H1 (cell line): ENCODE measurements around the gene RPS6KA2. TPM values are rescaled to one million over a fixed set of nuclear protein-coding genes. Genes with fewer than 3 reads are reported as not detected.

Experiments
- CTCF ChIA-PET: fragments of 300-600 bp; sonication (Branson Sonifier 250); formaldehyde crosslinking; loops from one replicate; lab custom pipeline; 2021; ENCODE audit not compliant: partially characterized antibody; lab: Charles Lee
- POLR2A ChIA-PET: fragments of 300-600 bp; sonication (Branson Sonifier 250); formaldehyde crosslinking; loops from one replicate; lab custom pipeline; 2021; ENCODE audit warnings: inconsistent platforms; ENCODE audit not compliant: partially characterized antibody; lab: Charles Lee
- DNase-seq, 2 experiments: peaks; one replicate each; pipeline versions ENCODE4 v3.0.0 to v3.0.0-alpha.2; 2010 to 2022; ENCODE audit warnings: low spot score in 2 of 2, low read depth in 1 of 2, mixed read lengths in 1 of 2
- FAIRE-seq: peaks from 2 replicates; lab custom pipeline; 2011; peaks lifted over from hg19 to GRCh38; lab: Jason Lieb, UNC
- H2AFZ ChIP-seq: 2 replicates; pipeline ENCODE4 v1.8.1; 2012; ENCODE audit warnings: low read length, inconsistent platforms
- H2AK5ac ChIP-seq: 2 replicates; pipeline ENCODE4 v1.6.1; 2013; ENCODE audit warnings: low read depth, low read length
- H2BK120ac ChIP-seq: replicated peaks from 2 replicates; pipeline ENCODE3; 2013; ENCODE audit warnings: low read depth, low read length, inconsistent platforms
- H2BK12ac ChIP-seq: 2 replicates; pipeline ENCODE4 v1.6.1; 2013; ENCODE audit warnings: low read depth, low read length
- H2BK15ac ChIP-seq: 2 replicates; pipeline ENCODE4 v1.6.1; 2013; ENCODE audit warnings: low read length
- H2BK20ac ChIP-seq: 2 replicates; pipeline ENCODE4 v1.6.1; 2013; ENCODE audit warnings: low read length
- H2BK5ac ChIP-seq: 2 replicates; pipeline ENCODE4 v1.6.1; 2013; ENCODE audit warnings: low read depth, low read length
- H3K14ac ChIP-seq: 2 replicates; pipeline ENCODE4 v1.6.1; 2013; ENCODE audit warnings: inconsistent platforms; ENCODE audit not compliant: insufficient read length
- H3K18ac ChIP-seq: 2 replicates; pipeline ENCODE4 v1.6.1; 2013; ENCODE audit warnings: low read length; ENCODE audit errors: extremely low read depth
- H3K23ac ChIP-seq: 2 replicates; pipeline ENCODE4 v1.6.1; 2013; ENCODE audit warnings: inconsistent platforms; ENCODE audit not compliant: insufficient read length
- H3K23me2 ChIP-seq: 2 replicates; pipeline ENCODE4 v1.6.1; 2013; ENCODE audit warnings: low read depth, low read length
- H3K27ac ChIP-seq: 2 replicates; pipeline ENCODE4 v1.6.1; 2011; ENCODE audit warnings: low read depth, low read length, inconsistent platforms
- H3K27me3 ChIP-seq, 4 experiments: replicated peaks in 1 of 4; 1 replicate in 1 of 4; 2 replicates in 3 of 4; pipeline versions ENCODE4 v1.6.1 to v1.8.1; 2011 to 2013; ENCODE audit warnings: low read length in 3 of 4, mild to moderate bottlenecking in 3 of 4, inconsistent platforms in 2 of 4, mixed read lengths in 2 of 4, moderate library complexity in 1 of 4; ENCODE audit not compliant: control insufficient read depth in 3 of 4, insufficient read depth in 3 of 4; ENCODE audit errors: extremely low read depth in 1 of 4
- H3K36me3 ChIP-seq, 4 experiments: 2 replicates each; pipeline versions ENCODE4 v1.6.1 to v1.8.1; 2011 to 2013; ENCODE audit warnings: mild to moderate bottlenecking in 4 of 4, low read length in 3 of 4, moderate library complexity in 2 of 4, control low read depth in 1 of 4, inconsistent platforms in 1 of 4; ENCODE audit not compliant: insufficient read depth in 4 of 4, control insufficient read depth in 2 of 4
- H3K4ac ChIP-seq: replicated peaks from 2 replicates; pipeline ENCODE3; 2013; ENCODE audit warnings: low read length, low read depth, mixed read lengths, inconsistent platforms; ENCODE audit not compliant: insufficient read length
- H3K4me1 ChIP-seq, 4 experiments: replicated peaks in 1 of 4; 1 replicate in 1 of 4; 2 replicates in 3 of 4; pipeline versions ENCODE4 v1.6.1 to v1.8.1; 2011 to 2013; ENCODE audit warnings: low read length in 3 of 4, inconsistent platforms in 2 of 4, mixed read lengths in 1 of 4; ENCODE audit not compliant: insufficient read depth in 4 of 4, control insufficient read depth in 3 of 4
- H3K4me2 ChIP-seq, 2 experiments: 2 replicates each; pipeline versions ENCODE4 v1.6.1 to v1.8.1; 2011 to 2013; ENCODE audit warnings: low read depth in 2 of 2, low read length in 2 of 2, control low read depth in 1 of 2, inconsistent platforms in 1 of 2, mild to moderate bottlenecking in 1 of 2; ENCODE audit not compliant: insufficient read depth in 1 of 2
- H3K4me3 ChIP-seq, 4 experiments: fragments of 200-600, 300-600 bp in 1 of 4; sonication (generic), shearing (Covaris generic), sonication (Bioruptor Twin) in 1 of 4; 2 replicates each; pipeline versions ENCODE4 v1.5.1 to v1.8.1; 2011 to 2016; ENCODE audit warnings: low read length in 4 of 4, low read depth in 3 of 4, control low read depth in 2 of 4, inconsistent platforms in 2 of 4, mild to moderate bottlenecking in 2 of 4, mixed read lengths in 1 of 4, moderate library complexity in 1 of 4; ENCODE audit not compliant: insufficient read depth in 2 of 4; ENCODE audit errors: extremely low read depth in 1 of 4
- H3K56ac ChIP-seq: replicated peaks from 2 replicates; pipeline ENCODE3; 2013; ENCODE audit warnings: low read depth, mild to moderate bottlenecking, mixed read lengths, low read length, inconsistent platforms; ENCODE audit not compliant: insufficient read length
- H3K79me1 ChIP-seq: 2 replicates; pipeline ENCODE4 v1.6.1; 2013; ENCODE audit warnings: low read depth, low read length, control low read depth
- H3K79me2 ChIP-seq, 2 experiments: 2 replicates each; pipeline versions ENCODE4 v1.6.1 to v1.8.1; 2012 to 2013; ENCODE audit warnings: low read length in 2 of 2, mild to moderate bottlenecking in 2 of 2, inconsistent platforms in 1 of 2; ENCODE audit not compliant: insufficient read depth in 2 of 2, control insufficient read depth in 1 of 2
- H3K9ac ChIP-seq, 4 experiments: replicated peaks in 1 of 4; 1 replicate in 1 of 4; 2 replicates in 3 of 4; pipeline versions ENCODE4 v1.6.1 to v1.8.1; 2011 to 2013; ENCODE audit warnings: low read depth in 3 of 4, low read length in 3 of 4, control low read depth in 2 of 4, mild to moderate bottlenecking in 2 of 4, moderate library complexity in 2 of 4, inconsistent platforms in 1 of 4; ENCODE audit errors: extremely low read depth in 1 of 4
- H3K9me3 ChIP-seq, 2 experiments: 2 replicates each; pipeline versions ENCODE4 v1.6.1 to v1.8.1; 2012 to 2013; ENCODE audit warnings: mild to moderate bottlenecking in 2 of 2, moderate library complexity in 2 of 2, control low read depth in 1 of 2, inconsistent platforms in 1 of 2, low read depth in 1 of 2, low read length in 1 of 2, mixed read lengths in 1 of 2; ENCODE audit not compliant: insufficient read depth in 2 of 2
- H4K20me1 ChIP-seq, 2 experiments: replicated peaks in 1 of 2; 2 replicates each; pipeline versions ENCODE3 to v1.8.1; 2011 to 2013; ENCODE audit warnings: inconsistent platforms in 2 of 2, low read length in 2 of 2, mild to moderate bottlenecking in 1 of 2; ENCODE audit not compliant: insufficient read depth in 2 of 2, control insufficient read depth in 1 of 2
- H4K5ac ChIP-seq: 2 replicates; pipeline ENCODE4 v1.6.1; 2013; ENCODE audit warnings: low read length, low read depth, mixed read lengths, inconsistent platforms; ENCODE audit not compliant: insufficient read length
- H4K8ac ChIP-seq: 2 replicates; pipeline ENCODE4 v1.8.0; 2013; ENCODE audit warnings: mild to moderate bottlenecking, moderate library complexity, low read length, inconsistent platforms; ENCODE audit not compliant: insufficient read depth; ENCODE audit errors: extremely low read depth
- H4K91ac ChIP-seq: replicated peaks from 2 replicates; pipeline ENCODE3; 2013; ENCODE audit warnings: low read length, mixed read lengths, inconsistent platforms; ENCODE audit not compliant: insufficient read length
- CBX8 ChIP-seq: fragments of 300-800, 300-1000 bp; sonication (generic); IDR thresholded peaks from 2 replicates; pipeline ENCODE4 v1.7.1; 2016; ENCODE audit warnings: low read depth, low read length, borderline replicate concordance
- KDM5A ChIP-seq: fragments of 200-600 bp; IDR thresholded peaks from 2 replicates; pipeline ENCODE4 v1.7.1; 2012; ENCODE audit warnings: mild to moderate bottlenecking, low read length, inconsistent platforms, mixed read lengths
- TCF12 ChIP-seq: IDR thresholded peaks from 2 replicates; pipeline ENCODE4 v1.6.1; 2011; ENCODE audit warnings: low read depth, mild to moderate bottlenecking, low read length
- ZNF274 ChIP-seq: IDR thresholded peaks from 2 replicates; pipeline ENCODE4 v1.7.0; 2012; ENCODE audit warnings: low read length, borderline replicate concordance; ENCODE audit errors: extremely low read depth
- WGBS, 2 experiments: shearing (Covaris generic) in 1 of 2; methylation state at CpG; one replicate each; pipeline versions ENCODE4 v1.1.6 to v1.1.7; 2013 to 2015; ENCODE audit warnings: low lambda C conversion rate in 2 of 2, mixed read lengths in 2 of 2, inconsistent platforms in 1 of 2, low coverage in 1 of 2, missing lambda C conversion rate in 1 of 2; ENCODE audit not compliant: insufficient replicate concordance in 2 of 2, insufficient coverage in 1 of 2, insufficient read length in 1 of 2; ENCODE audit errors: extremely low coverage in 1 of 2, missing lambda C conversion rate in 1 of 2; 5-methylcytosine and 5-hydroxymethylcytosine counted together
- polyA plus RNA-seq, 7 experiments: library from polyadenylated mRNA; depleted of rRNA in 3 of 7; stranded (reverse) in 5 of 7; unstranded in 2 of 7; fragments of >200 nt in 5 of 7; fragments of 200-250 nt in 2 of 7; gene quantifications; 1 replicate in 5 of 7; 2 replicates in 1 of 7; 4 replicates in 1 of 7; pipeline versions ENCODE4 v1.2.1 to v1.2.3, GENCODE V29; 2011 to 2013; ENCODE audit warnings: missing spikeins in 2 of 7, mixed read lengths in 2 of 7
- total RNA-seq: library from RNA; stranded (reverse); fragmentation: NEBNext Ultra II Directional; extraction: Animal tissue kit (Norgen Biotek cat#: 25700); gene quantifications from 2 replicates; pipeline ENCODE4 v1.2.1, GENCODE V29; 2021
- TF ChIP-seq, protein P1 (sequence below): IDR thresholded peaks from 2 replicates; pipeline ENCODE4 v1.6.1; 2012; ENCODE audit warnings: inconsistent platforms
- TF ChIP-seq, protein P2 (sequence below): IDR thresholded peaks from 2 replicates; pipeline ENCODE4 v1.6.1; 2012; ENCODE audit warnings: low read length, inconsistent platforms

Gene RPS6KA2
- total and polyA plus RNA-seq, 2 of the 8 experiments (the other 6 are each of a cell fraction or from before 2014, with no cell fraction given) = 8.8 to 25.7 TPM

DNA sequence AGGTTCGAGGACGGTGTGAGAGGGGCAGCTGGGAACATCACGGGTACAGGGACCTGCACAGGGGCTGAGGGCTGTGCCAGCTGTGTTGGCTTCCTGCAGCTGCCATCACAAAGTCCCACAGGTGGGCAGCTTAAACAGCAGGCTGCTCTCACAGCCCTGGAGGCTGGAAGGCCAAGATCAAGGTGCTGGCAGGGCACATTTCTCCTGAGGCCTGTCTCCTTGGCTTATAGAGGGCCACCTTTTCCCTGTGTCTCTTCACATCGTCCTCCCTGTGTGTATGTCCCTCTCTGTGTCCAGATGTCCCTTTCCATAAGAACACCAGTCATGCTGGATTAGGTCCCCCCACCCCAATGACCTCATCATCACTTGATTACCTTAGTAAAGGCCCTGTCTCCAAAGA lies 229.2 kb downstream of the RPS6KA2 start:
- no peak overlapping the region for H2BK120ac ChIP-seq
- no peak for FAIRE-seq
- 96% methylated on average over 4 of the region's 4 CpGs; no CpG with 5 or more reads in 1 of the 2 experiments for WGBS, 2 experiments
- H3K27me3 ChIP-seq = no peaks in the 10 kb centered on the region
- no peaks in the 10 kb centered on the region for H3K79me1 ChIP-seq
- no peak overlapping the region for H3K14ac ChIP-seq
- no peak overlapping the region for H4K91ac ChIP-seq
- H2BK15ac ChIP-seq = no peak overlapping the region
- H3K4me1 ChIP-seq = peaks cover 0 to 3% (median 2%) of the 10 kb centered on the region in 4 experiments; a peak in 3 of 7 replicates
- peak in 1 of 2 experiments; percentile 38 for DNase-seq
- H2BK12ac ChIP-seq = no peak overlapping the region
- no peaks in the 10 kb centered on the region for H3K79me2 ChIP-seq
- CTCF ChIA-PET = interaction anchor here (1.1 to 5.4 kb wide), 8 partner anchors 10 to 240 kb away, joined by 3 to 120 read pairs (median 12); partner anchors contain the start of gene PRR18
- no peak overlapping the region for H4K5ac ChIP-seq
- H3K4me3 ChIP-seq = no peak overlapping the region
- H2AK5ac ChIP-seq = 0 out of 2 replicates have a peak overlapping the region, but pooled peaks have one; percentile 24
- no peak overlapping the region for H3K9ac ChIP-seq
- no peak overlapping the region for H2BK20ac ChIP-seq
- no peak overlapping the region for H3K27ac ChIP-seq
- no peak overlapping the region for H3K23ac ChIP-seq
- H3K18ac ChIP-seq = no peak overlapping the region; the same call in 1 of the 2 replicates
- no peaks in the 10 kb centered on the region for H4K20me1 ChIP-seq
- H3K9me3 ChIP-seq = peaks cover 0 to 4% of the 10 kb centered on the region in 2 experiments; a peak in 2 of 4 replicates
- no peak overlapping the region for H2AFZ ChIP-seq
- no peak overlapping the region for H2BK5ac ChIP-seq
- no peak overlapping the region for H4K8ac ChIP-seq
- no peaks in the 10 kb centered on the region for H3K23me2 ChIP-seq
- H3K56ac ChIP-seq = no peak overlapping the region
- no peaks in the 10 kb centered on the region for H3K36me3 ChIP-seq
- no peak overlapping the region for H3K4me2 ChIP-seq
- POLR2A ChIA-PET = no interaction called here
- H3K4ac ChIP-seq = no peak overlapping the region
- TF ChIP-seq, protein P1, sequence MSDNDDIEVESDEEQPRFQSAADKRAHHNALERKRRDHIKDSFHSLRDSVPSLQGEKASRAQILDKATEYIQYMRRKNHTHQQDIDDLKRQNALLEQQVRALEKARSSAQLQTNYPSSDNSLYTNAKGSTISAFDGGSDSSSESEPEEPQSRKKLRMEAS = no peak
- TF ChIP-seq KDM5A (no peak), TCF12 (no peak), CBX8 (no peak), ZNF274 (no peak)
- TF ChIP-seq, protein P2, sequence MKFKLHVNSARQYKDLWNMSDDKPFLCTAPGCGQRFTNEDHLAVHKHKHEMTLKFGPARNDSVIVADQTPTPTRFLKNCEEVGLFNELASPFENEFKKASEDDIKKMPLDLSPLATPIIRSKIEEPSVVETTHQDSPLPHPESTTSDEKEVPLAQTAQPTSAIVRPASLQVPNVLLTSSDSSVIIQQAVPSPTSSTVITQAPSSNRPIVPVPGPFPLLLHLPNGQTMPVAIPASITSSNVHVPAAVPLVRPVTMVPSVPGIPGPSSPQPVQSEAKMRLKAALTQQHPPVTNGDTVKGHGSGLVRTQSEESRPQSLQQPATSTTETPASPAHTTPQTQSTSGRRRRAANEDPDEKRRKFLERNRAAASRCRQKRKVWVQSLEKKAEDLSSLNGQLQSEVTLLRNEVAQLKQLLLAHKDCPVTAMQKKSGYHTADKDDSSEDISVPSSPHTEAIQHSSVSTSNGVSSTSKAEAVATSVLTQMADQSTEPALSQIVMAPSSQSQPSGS = no peak
